Motor neuron (in vitro differentiated cells): ENCODE measurements around the gene SRSF8. TPM values are rescaled to one million over a fixed set of nuclear protein-coding genes. Genes with fewer than 3 reads are reported as not detected.
A peak's percentile ranks its signal among the peaks of the same experiment; 100 is the strongest.

Experiments
- ATAC-seq, 8 experiments: fragments of 200-7000 bp; cut with Tn5 transposase; replicated peaks in 6 of 8; 2 replicates each; pipeline ENCODE4 v1.8.0; 2021; ENCODE audit warnings: mild to moderate bottlenecking in 8 of 8, moderate library complexity in 8 of 8
- H3K27ac ChIP-seq, 2 donors: fragments of 250-450 bp; sonication (Bioruptor Pico); 2 replicates each; pipeline ENCODE4 v1.9.0; 2021; ENCODE audit warnings: antibody characterized with exemption in 2 of 2, mild to moderate bottlenecking in 2 of 2, moderate library complexity in 1 of 2
- H3K4me1 ChIP-seq, 2 donors: fragments of 250-450 bp; sonication (Bioruptor Pico); replicated peaks in 1 of 2; 2 replicates each; pipeline ENCODE4 v1.6.1; 2021; ENCODE audit warnings: antibody characterized with exemption in 2 of 2, mild to moderate bottlenecking in 2 of 2, moderate library complexity in 1 of 2
- H3K4me3 ChIP-seq, 5 donors: fragments of 250-450 bp; sonication (Bioruptor Pico); 2 replicates each; pipeline ENCODE4 v1.9.0; 2021; ENCODE audit warnings: antibody characterized with exemption in 5 of 5, mild to moderate bottlenecking in 5 of 5, moderate library complexity in 4 of 5
- WGBS, 10 experiments: fragments of 450-650 bp; shearing (Covaris generic); methylation state at CpG; one replicate each; pipeline ENCODE4 v1.0.0; 2022; 5-methylcytosine and 5-hydroxymethylcytosine counted together
- in situ Hi-C, 9 experiments: fragments of 400-800 bp; cut with MboI; loops; one replicate each; pipeline ENCODE4 v1.15.0; 2021; ENCODE audit warnings: low sequenced_read_pairs in 9 of 9, low pct_unique_long_range_greater_than_20kb in 2 of 9; ENCODE audit not compliant: unreplicated experiment in 9 of 9
- total RNA-seq, 8 experiments: library from RNA; unstranded; fragments of 300-600 nt; gene quantifications; 2 replicates each; pipeline versions ENCODE4 v1.2.3 to v1.2.4, GENCODE V29; 2022

Gene SRSF8
- total RNA-seq, 8 experiments from 2014 or later = 33.3 to 48.8 (median 37.5) TPM

- in situ Hi-C loops = no loop called here
- 0 to 2% (median 0%) methylated on average over 1 to 12 of the region's 106 CpGs; no CpG with 5 or more reads in 6 of the 10 experiments for WGBS, 10 experiments
- Histone ChIP-seq H3K27ac (peak within 1 kb of the TSS; percentile 29 to 72), H3K4me3 (peak within 1 kb of the TSS; percentile 61 to 82 (median 76)), H3K4me1 (peaks cover 11% of the 10 kb centered on the region in 2 donors)
- ATAC-seq = peak; percentile 90 to 97 (median 92)
These were observed 23.2 kb downstream of the SRSF8 start, which contains the start of gene ENDOD1 for GRCh38 chr11:95089620-95090542. Gene ENDOD1 (plus strand): TSS chr11:95089846. CDS start chr11:95089928, 82 bp downstream.

DNA sequence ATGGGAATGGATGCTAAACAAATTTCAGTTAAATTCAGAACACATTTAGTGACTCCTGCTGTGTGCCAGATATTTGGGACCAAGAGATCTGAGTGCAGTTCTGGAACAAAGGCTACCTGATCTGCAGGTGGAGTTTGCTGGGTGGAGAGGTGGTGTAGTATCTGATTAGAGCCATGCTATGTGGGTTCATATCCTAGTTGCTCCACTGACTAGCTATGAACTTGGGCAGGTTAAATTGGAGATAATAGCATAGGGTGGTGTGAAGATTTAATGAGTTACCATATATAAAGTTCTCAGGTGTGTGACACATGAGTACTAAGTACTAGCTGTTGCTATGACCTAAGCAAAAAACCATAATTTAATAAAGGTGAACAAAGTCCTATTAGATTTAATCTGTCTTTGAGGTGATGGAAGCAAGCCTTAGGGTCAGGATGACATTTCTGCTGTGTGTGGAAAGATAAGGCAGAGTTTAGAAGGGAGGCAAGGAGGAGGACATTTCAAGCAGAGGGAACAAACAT is 25.0 kb downstream of the SRSF8 start:
- Histone ChIP-seq H3K4me1 (peaks cover 11% of the 10 kb centered on the region in 2 donors), H3K4me3 (peak overlapping the region in 1 of 5 donors; percentile 82), H3K27ac (no peak overlapping the region)
- no peak for ATAC-seq
- in situ Hi-C loops = no loop called here

DNA sequence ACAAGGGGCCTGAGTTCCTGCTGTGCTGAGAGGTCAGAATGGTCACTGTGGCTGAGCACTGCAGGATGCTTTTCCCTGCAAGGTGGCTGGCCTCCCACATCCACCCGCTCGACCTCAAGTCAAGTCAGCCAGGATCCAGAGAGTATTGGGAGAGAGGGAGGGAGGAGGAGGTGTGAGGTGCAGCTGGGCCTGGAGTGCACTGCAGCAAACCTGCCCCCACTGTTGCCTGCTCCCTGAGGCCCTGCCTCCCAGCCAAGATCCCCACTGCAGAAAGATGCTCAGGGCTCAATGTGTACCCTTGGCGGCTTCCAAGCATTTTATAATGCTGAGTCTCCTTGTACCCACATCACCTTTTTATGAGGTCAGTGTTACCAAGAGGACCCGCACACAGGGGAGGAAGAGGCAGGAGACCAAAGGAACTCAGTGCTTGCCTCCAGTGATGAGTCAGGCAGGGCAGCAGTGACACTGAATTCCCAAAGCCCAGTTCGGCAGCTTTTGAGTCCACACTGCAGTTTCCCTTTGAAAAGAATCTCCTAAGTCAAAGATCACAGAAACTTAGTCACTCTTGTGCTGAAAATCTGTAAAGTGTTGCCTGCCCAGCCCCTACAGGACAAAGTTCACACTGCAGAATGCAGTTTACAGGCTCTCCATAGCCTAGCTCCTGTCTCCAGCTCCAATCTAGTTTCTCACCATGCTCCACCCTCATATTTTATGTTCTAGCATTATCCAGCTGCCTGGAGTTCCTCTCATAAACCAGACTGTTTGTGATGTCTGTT is 26.0 kb downstream of the SRSF8 start:
- no peak overlapping the region for H3K4me3 ChIP-seq
- WGBS, 10 experiments = 17 to 100% (median 40%) methylated on average over 1 to 3 of the region's 5 CpGs; no CpG with 5 or more reads in 3 of the 10 experiments
- ATAC-seq = peak in 2 of 8 experiments; percentile 2 to 10

GRCh38 chr11:95093548-95093947 is 26.8 kb downstream of the SRSF8 start:
- no peak overlapping the region for H3K27ac ChIP-seq
- H3K4me1 ChIP-seq = peaks cover 11% of the 10 kb centered on the region in 2 donors
- in situ Hi-C loops = no loop called here
- no peak overlapping the region for H3K4me3 ChIP-seq
- WGBS, 10 experiments = 80 to 96% (median 87%) methylated on average over 1 to 3 of the region's 3 CpGs; no CpG with 5 or more reads in 4 of the 10 experiments
- ATAC-seq = no peak

More for the DNA sequence above, 26.0 kb downstream of the SRSF8 start:
- Histone ChIP-seq H3K4me1 (peaks cover 11% of the 10 kb centered on the region in 2 donors), H3K27ac (no peak overlapping the region)
- in situ Hi-C loops = no loop called here

- ATAC-seq = peak in 7 of 8 experiments; percentile 60 to 85 (median 73)
- WGBS, 10 experiments = 0 to 78% (median 47%) methylated on average over 1 to 4 of the region's 4 CpGs
- Histone ChIP-seq H3K27ac (peak overlapping the region in 1 of 2 donors; percentile 31), H3K4me1 (peaks cover 5% of the 10 kb centered on the region in 2 donors), H3K4me3 (no peak overlapping the region)
- in situ Hi-C loops = no loop called here
These were observed 29.3 kb downstream of the SRSF8 start for GRCh38 chr11:95095858-95096587.

DNA sequence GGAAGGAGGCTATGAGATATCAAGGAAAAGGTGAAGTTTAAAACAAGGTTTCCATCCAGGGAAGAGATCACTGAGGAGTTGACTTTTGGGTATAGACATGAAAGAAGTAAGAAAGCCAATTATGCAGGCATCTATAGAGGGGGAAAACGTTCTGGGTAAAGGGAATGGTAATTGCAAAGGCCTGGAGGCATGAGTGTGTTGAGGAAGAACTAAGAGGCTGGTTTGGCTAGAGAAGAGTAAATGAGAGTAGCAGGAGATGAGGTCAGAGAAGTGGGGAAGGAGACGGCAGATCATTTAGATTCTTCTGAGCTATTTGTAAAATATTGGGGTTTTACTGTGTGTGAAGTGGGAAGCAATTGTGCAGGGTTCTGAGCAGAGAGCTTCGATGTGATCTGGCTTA is 30.5 kb downstream of the SRSF8 start:
- in situ Hi-C loops = no loop called here
- Histone ChIP-seq H3K4me1 (peaks cover 0 to 2% of the 10 kb centered on the region in 2 donors), H3K4me3 (no peak overlapping the region), H3K27ac (no peak overlapping the region)
- WGBS, 10 experiments = 17 to 82% (median 57%) methylated on average over 1 to 3 of the region's 3 CpGs; no CpG with 5 or more reads in 1 of the 10 experiments
- peak in 2 of 8 experiments; percentile 9 to 19 for ATAC-seq

DNA sequence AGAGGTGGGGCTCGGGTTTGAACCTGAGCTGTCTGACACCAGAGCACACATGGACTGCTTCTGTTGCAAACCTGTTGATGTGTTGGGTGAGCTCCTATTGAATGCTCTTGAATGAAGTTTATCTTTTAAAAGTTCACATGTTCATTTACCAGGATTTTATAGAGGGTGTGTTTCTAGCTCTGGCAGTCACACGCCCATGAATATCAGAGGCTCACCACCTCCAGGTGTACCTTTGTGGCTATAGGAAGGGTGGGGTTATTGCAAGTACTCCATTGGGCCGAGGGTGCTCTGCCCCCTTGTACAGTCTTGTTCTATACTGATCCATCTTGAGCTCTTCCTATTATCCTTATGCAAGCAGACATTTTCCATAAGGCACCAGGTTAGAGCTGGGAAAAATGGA is 32.1 kb downstream of the SRSF8 start:
- in situ Hi-C loops = no loop called here
- 33 to 100% (median 90%) methylated on average over 1 to 3 of the region's 3 CpGs; no CpG with 5 or more reads in 2 of the 10 experiments for WGBS, 10 experiments

DNA sequence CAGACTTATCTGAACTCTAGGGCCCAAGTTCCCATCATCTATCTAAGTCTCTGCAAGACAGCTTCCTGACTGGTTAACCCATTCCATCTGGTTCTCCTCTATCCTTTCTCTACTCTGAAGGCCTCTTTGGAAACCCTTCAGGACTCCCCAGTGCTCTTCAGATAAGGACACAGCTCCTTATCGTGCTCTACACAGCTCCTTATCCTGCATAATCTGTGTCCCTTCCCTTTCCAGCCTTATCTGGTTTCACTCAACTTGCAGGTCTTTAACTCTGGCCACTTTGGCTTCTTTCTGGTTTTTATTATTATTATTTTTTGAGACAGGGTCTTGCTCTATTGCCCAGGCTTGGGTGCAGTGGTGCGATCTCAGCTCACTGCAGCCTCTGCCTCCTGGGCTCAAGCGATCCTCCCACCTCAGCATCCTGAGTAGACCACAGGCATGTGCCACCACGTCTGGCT is 33.5 kb downstream of the SRSF8 start:
- 20 to 100% (median 89%) methylated on average over 1 to 4 of the region's 4 CpGs for WGBS, 10 experiments
- in situ Hi-C loops = no loop called here
- no peak overlapping the region for H3K27ac ChIP-seq
- H3K4me3 ChIP-seq = no peak overlapping the region
- H3K4me1 ChIP-seq = peaks cover 2 to 4% of the 10 kb centered on the region in 2 donors
- ATAC-seq = no peak

More for the DNA sequence above, 32.1 kb downstream of the SRSF8 start:
- H3K4me1 ChIP-seq = peaks cover 2 to 4% of the 10 kb centered on the region in 2 donors
- H3K4me3 ChIP-seq = no peak overlapping the region
- no peak for ATAC-seq
- no peak overlapping the region for H3K27ac ChIP-seq

DNA sequence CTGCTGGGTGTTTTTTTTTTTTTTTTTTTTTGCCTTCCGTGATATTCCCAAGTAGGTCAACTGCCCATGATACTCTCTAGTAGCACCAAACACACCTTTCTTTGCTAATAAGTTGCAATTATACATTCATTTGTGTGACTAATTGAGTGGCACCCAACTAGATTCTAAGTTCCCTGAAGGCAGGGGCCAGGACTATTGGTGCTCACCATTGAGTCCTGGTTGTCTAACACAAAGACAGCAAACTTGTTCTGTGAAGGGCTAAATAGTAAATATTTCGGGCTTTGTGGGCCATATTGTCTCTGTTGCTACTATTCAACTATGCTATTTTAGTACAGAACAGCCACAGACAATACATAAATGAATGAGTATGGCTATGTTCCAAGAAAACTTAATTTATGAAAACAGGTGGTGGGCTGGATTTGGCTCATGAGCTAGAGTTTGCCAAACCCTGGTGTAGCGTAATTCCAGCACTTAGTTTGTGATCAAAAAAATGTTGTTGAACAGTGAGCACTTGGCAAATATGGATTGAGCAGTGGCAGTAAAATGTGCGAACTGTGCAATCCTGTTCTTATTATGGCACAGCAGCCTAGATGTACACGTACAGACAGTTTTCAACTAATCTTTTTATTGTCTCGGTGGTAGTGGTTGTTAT is 34.3 kb downstream of the SRSF8 start:
- WGBS, 10 experiments = 77 to 100% (median 92%) methylated on average over 1 to 6 of the region's 6 CpGs
- H3K4me3 ChIP-seq = no peak overlapping the region
- peaks cover 2 to 4% of the 10 kb centered on the region in 2 donors for H3K4me1 ChIP-seq
- no peak for ATAC-seq
- in situ Hi-C loops = no loop called here
- H3K27ac ChIP-seq = no peak overlapping the region

GRCh38 chr11:95101935-95102334 is 35.2 kb downstream of the SRSF8 start:
- ATAC-seq = no peak
- WGBS, 10 experiments = 40 to 78% (median 63%) methylated on average over 1 of the region's 1 CpG; no CpG with 5 or more reads in 5 of the 10 experiments
- no peak overlapping the region for H3K27ac ChIP-seq
- in situ Hi-C loops = no loop called here
- H3K4me1 ChIP-seq = peaks cover 0 to 4% of the 10 kb centered on the region in 2 donors
- H3K4me3 ChIP-seq = no peak overlapping the region

DNA sequence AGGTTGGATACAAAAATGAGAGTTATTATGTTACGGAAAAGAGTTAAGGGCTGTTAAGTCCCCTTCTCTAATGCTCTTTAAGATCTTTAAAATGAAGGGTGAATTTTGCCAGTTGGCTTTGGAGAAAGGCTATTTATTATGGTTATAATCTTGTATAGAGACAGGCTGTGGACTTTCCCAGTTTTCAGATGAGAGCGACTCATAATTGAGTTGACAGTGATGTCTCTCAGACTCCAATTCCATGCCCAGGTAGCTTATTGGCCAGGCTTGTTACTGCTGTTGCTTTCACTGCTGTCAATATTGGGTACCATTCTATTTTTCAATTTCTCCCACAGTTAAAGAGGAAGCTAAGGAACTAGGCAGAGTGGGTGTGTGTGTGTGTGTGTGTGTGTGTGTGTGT is 36.0 kb downstream of the SRSF8 start:
- in situ Hi-C loops = no loop called here
- H3K27ac ChIP-seq = no peak overlapping the region

DNA sequence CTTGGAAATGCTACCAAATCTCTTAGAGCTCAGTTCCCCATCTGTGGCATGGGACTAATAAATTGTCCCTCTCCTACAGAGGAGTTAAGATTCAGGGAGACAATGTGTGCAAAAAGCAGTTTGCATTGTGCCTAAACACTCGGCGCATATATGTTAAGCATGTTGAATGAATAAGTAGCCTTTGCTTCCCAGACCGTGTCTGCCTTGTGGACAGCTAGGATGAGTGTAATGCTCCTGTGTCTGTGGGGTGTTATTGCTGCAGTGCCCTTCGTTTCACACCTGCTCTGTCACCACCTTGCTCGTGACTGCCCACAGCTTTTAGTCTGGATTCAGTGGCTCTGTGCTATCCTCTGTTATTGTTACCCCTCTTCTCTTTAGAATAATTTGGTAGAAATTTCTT is 37.0 kb downstream of the SRSF8 start:
- Histone ChIP-seq H3K27ac (no peak overlapping the region), H3K4me3 (no peak overlapping the region), H3K4me1 (peaks cover 0 to 4% of the 10 kb centered on the region in 2 donors)
- peak in 4 of 8 experiments; percentile 14 to 72 (median 66) for ATAC-seq
- in situ Hi-C loops = no loop called here
- WGBS, 10 experiments = 0 to 100% (median 75%) methylated on average over 1 to 5 of the region's 5 CpGs; no CpG with 5 or more reads in 4 of the 10 experiments

More for the DNA sequence above, 36.0 kb downstream of the SRSF8 start:
- Histone ChIP-seq H3K4me3 (no peak overlapping the region), H3K4me1 (peaks cover 0 to 4% of the 10 kb centered on the region in 2 donors)
- WGBS, 10 experiments = 92 to 100% (median 100%) methylated on average over 1 to 2 of the region's 2 CpGs; no CpG with 5 or more reads in 3 of the 10 experiments
- no peak for ATAC-seq
